ENCODE measurements around the gene DUSP15. TPM values are rescaled to one million over a fixed set of nuclear protein-coding genes. Genes with fewer than 3 reads are reported as not detected.

The DUSP15 gene
- total RNA-seq, 1 donor from 2014 or later, result 13.0 TPM

- TF ChIP-seq, protein P1, sequence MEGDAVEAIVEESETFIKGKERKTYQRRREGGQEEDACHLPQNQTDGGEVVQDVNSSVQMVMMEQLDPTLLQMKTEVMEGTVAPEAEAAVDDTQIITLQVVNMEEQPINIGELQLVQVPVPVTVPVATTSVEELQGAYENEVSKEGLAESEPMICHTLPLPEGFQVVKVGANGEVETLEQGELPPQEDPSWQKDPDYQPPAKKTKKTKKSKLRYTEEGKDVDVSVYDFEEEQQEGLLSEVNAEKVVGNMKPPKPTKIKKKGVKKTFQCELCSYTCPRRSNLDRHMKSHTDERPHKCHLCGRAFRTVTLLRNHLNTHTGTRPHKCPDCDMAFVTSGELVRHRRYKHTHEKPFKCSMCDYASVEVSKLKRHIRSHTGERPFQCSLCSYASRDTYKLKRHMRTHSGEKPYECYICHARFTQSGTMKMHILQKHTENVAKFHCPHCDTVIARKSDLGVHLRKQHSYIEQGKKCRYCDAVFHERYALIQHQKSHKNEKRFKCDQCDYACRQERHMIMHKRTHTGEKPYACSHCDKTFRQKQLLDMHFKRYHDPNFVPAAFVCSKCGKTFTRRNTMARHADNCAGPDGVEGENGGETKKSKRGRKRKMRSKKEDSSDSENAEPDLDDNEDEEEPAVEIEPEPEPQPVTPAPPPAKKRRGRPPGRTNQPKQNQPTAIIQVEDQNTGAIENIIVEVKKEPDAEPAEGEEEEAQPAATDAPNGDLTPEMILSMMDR (IDR thresholded peaks at IDR 0.05), result no peak
- intact Hi-C loops (cut with DNase I), result no loop called here
- Histone ChIP-seq H3K27me3 (no peaks in the 10 kb centered on the region), H3K27ac (no peak overlapping the region), H3K4me3 (no peak overlapping the region), H3K9me3 (no peaks in the 10 kb centered on the region), H3K36me3 (no peaks in the 10 kb centered on the region), H3K4me1 (peaks cover 0 to 4% of the 10 kb centered on the region in 2 donors)
- DNase-seq (ENCODE audit: low spot score in 2 of 2), result no peak
Observed at GRCh38 chr20:31883829-31884228, 13.5 kb upstream of the DUSP15 start.

DNA sequence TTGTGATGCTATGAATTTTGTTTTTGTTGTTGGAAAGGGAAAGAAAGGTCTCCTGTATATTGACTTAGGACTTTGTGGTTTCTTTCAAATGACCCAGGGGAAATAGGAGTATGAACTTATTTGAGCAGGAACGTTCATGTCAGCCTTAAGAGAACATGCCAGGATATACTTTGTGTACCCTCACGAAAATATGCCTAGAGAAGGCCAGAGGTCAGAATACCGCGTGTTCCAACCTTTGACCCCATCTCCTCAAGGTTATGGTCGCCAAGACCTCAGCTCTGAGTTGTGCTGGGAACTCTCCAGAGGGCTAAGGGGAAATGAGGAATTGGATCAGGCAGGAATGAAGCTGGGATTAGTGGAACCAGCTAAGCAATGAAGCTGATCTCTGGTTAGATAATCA is 11.6 kb upstream of the DUSP15 start:
- no peak overlapping the region for H3K27ac ChIP-seq
- no peaks in the 10 kb centered on the region for H3K36me3 ChIP-seq
- TF ChIP-seq, protein P1 (IDR thresholded peaks at IDR 0.05), result no peak
- DNase-seq (ENCODE audit: low spot score in 2 of 2), result no peak
- intact Hi-C loops (cut with DNase I), result no loop called here
- peaks cover 0 to 4% of the 10 kb centered on the region in 2 donors for H3K4me1 ChIP-seq
- H3K27me3 ChIP-seq, result no peaks in the 10 kb centered on the region
- H3K9me3 ChIP-seq, result no peaks in the 10 kb centered on the region
- no peak overlapping the region for H3K4me3 ChIP-seq

- no peaks in the 10 kb centered on the region for H3K9me3 ChIP-seq
- intact Hi-C loops (cut with DNase I), result loop anchor here (1.0 to 10.0 kb wide), 3 partner anchors 9 to 325 kb away; partner anchors contain the start of genes DUSP15, PLAGL2, POFUT1 and TM9SF4
- DNase-seq (ENCODE audit: low spot score in 2 of 2), result peak; percentile 87 to 98
Observed at GRCh38 chr20:31879143-31879987, 9.0 kb upstream of the DUSP15 start.

DNA sequence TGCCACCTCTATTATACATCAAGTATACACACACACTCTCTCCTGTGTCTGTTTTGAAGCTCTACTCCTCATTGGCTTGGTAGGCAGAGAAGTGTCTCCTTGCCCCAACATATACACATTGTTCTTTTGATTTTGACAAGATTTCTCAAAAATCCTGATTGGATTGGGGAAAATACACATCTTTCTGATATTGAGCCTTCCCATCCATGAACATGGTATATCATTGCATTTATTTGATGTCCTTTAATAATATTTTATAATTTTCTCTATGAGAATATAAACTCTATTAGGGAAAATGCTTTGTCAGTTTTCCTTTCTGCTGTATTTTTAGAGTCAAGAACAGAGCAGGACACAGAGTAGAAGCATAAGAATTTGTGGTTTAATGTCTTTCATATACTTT is 7.4 kb upstream of the DUSP15 start:
- H3K27me3 ChIP-seq, result no peaks in the 10 kb centered on the region
- intact Hi-C loops (cut with DNase I), result loop anchor here (2.0 to 10.0 kb wide), 2 partner anchors 231 to 327 kb away; partner anchors contain the start of genes PLAGL2, POFUT1 and TM9SF4
- H3K4me1 ChIP-seq, result peaks cover 0 to 4% of the 10 kb centered on the region in 2 donors
- H3K9me3 ChIP-seq, result no peaks in the 10 kb centered on the region
- H3K27ac ChIP-seq, result no peak overlapping the region
- H3K4me3 ChIP-seq, result no peak overlapping the region
- H3K36me3 ChIP-seq, result no peaks in the 10 kb centered on the region
- TF ChIP-seq, protein P1 (IDR thresholded peaks at IDR 0.05), result no peak
- no peak for DNase-seq (ENCODE audit: low spot score in 2 of 2)

More at GRCh38 chr20:31879143-31879987, 9.0 kb upstream of the DUSP15 start:
- TF ChIP-seq, protein P1 (IDR thresholded peaks at IDR 0.05), result peak in 1 of 3 experiments; percentile 16
- Histone ChIP-seq H3K27me3 (no peaks in the 10 kb centered on the region), H3K4me3 (peak overlapping the region; percentile 62 to 63), H3K36me3 (no peaks in the 10 kb centered on the region), H3K27ac (peak overlapping the region; percentile 59 to 76), H3K4me1 (peaks cover 0 to 4% of the 10 kb centered on the region in 2 donors)

DNA sequence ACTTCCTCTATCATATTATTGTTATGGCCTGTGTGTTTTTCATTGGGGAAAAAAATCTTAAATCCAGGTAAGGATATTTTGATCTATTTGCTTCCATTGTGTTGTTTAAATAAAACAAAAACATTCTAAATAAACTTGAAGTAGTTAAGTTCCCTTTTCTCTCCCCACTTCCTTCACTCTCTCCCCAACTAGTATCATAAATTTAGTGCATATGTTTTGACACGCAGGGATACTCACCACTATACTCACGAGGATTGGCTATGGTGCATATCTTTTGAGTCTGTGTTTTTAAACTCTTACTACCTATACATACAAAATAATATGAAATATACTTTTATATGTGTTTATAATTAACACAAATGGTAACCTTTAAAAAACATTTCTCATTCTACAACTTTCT is 5.3 kb upstream of the DUSP15 start:
- TF ChIP-seq, protein P1 (IDR thresholded peaks at IDR 0.05), result no peak
- H3K36me3 ChIP-seq, result no peaks in the 10 kb centered on the region
- no peaks in the 10 kb centered on the region for H3K9me3 ChIP-seq
- intact Hi-C loops (cut with DNase I), result loop anchor here (10.0 kb wide), 1 partner anchor 329 kb away; the partner anchor contains the start of genes PLAGL2 and POFUT1
- no peaks in the 10 kb centered on the region for H3K27me3 ChIP-seq
- no peak overlapping the region for H3K4me3 ChIP-seq
- H3K27ac ChIP-seq, result no peak overlapping the region
- DNase-seq (ENCODE audit: low spot score in 2 of 2), result no peak
- H3K4me1 ChIP-seq, result peaks cover 0 to 9% of the 10 kb centered on the region in 2 donors

Data from ascending aorta (tissue), 2 donors.